Lower leg skin (tissue), 4 donors: Measurements from ENCODE around the gene BBS7. TPM values are rescaled to one million over a fixed set of nuclear protein-coding genes. Genes with fewer than 3 reads are reported as not detected.

Source experiments
- DNase-seq, 2 donors: peaks; one replicate each; pipeline ENCODE4 v3.0.0-alpha.2; 2019; ENCODE audit warnings: low spot score in 2 of 2
- H3K4me3 ChIP-seq: fragments of 200-600 bp; sonication (generic); 2 replicates; pipeline ENCODE4 v1.5.1; 2017; ENCODE audit warnings: mild to moderate bottlenecking, low read depth; ENCODE audit not compliant: poor library complexity, severe bottlenecking
- POLR2A ChIP-seq, 2 donors: fragments of 450-650 bp; IDR thresholded peaks; one replicate each; pipeline ENCODE4 v1.6.1; 2016 to 2017; ENCODE audit warnings: antibody characterized with exemption in 2 of 2, mild to moderate bottlenecking in 1 of 2, moderate library complexity in 1 of 2
- WGBS, 2 donors: methylation state at CpG; one replicate each; pipeline ENCODE4 v1.1.5; 2018; 5-methylcytosine and 5-hydroxymethylcytosine counted together
- intact Hi-C: fragments of 100-400 bp; cut with DNase I; formaldehyde crosslinking; loops from one replicate; pipeline ENCODE4 v1.15.0; 2023; ENCODE audit warnings: low total_unique reads
- total RNA-seq, 4 donors: library from RNA; depleted of rRNA; stranded (reverse); fragments of >200 nt; gene quantifications; one replicate each; pipeline ENCODE4 v1.1.0, GENCODE V29; 2016
- TF ChIP-seq, protein P1 (sequence below), 3 donors: fragments of 450-650 bp; IDR thresholded peaks; one replicate each; pipeline ENCODE4 v1.5.1; 2016; ENCODE audit warnings: antibody characterized with exemption in 3 of 3, mild to moderate bottlenecking in 3 of 3, moderate library complexity in 2 of 3

Gene BBS7
- total RNA-seq, 4 donors from 2014 or later = 11.7 to 19.8 (median 11.9) TPM

DNA sequence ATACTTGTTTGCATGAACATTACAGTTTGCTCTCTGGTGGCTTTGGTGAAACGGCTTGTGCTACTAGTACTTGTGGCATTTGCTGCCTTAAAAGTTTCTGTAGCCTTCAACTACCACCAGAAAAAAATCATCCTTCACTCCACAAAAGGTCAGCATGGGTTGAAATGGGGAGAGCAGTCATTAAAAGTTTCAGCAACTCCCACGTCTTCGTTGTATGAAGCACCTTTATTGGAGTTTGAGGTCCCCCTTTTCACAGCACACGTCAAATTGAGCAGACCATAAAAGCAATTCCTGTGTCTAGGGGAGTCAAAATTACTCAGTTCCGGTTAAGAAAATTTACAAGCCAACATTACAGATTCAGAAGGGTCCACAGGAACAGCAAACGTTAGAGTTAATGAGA, 23.6 kb downstream of the BBS7 start:
- no peak for TF ChIP-seq POLR2A (IDR thresholded peaks at IDR 0.05)
- TF ChIP-seq, protein P1, sequence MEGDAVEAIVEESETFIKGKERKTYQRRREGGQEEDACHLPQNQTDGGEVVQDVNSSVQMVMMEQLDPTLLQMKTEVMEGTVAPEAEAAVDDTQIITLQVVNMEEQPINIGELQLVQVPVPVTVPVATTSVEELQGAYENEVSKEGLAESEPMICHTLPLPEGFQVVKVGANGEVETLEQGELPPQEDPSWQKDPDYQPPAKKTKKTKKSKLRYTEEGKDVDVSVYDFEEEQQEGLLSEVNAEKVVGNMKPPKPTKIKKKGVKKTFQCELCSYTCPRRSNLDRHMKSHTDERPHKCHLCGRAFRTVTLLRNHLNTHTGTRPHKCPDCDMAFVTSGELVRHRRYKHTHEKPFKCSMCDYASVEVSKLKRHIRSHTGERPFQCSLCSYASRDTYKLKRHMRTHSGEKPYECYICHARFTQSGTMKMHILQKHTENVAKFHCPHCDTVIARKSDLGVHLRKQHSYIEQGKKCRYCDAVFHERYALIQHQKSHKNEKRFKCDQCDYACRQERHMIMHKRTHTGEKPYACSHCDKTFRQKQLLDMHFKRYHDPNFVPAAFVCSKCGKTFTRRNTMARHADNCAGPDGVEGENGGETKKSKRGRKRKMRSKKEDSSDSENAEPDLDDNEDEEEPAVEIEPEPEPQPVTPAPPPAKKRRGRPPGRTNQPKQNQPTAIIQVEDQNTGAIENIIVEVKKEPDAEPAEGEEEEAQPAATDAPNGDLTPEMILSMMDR (IDR thresholded peaks at IDR 0.05) = no peak
- no peak for DNase-seq
- intact Hi-C loops = no loop called here
- WGBS, 2 donors = 80 to 86% methylated on average over 6 of the region's 6 CpGs
- H3K4me3 ChIP-seq = no peak overlapping the region

DNA sequence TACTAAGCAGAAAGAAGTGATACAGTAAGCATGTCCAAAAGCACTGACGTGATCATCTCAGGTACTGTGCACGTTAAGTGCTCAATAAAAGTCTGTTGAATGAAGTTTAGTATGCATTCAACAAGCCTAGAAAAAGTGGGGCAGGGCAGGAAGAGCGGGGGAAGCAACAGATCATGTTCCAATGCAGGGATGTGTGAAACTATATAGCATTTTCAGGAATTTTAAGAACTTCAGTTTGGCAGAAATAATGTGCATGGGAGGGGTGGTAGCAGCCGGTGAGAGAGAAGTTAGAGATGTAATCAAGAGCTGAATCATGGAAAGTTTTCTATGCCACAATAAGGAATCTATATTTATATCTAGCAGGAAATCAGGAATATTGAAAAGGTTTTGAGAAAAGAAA, 27.4 kb downstream of the BBS7 start:
- intact Hi-C loops = no loop called here
- no peak overlapping the region for H3K4me3 ChIP-seq
- no peak for TF ChIP-seq POLR2A (IDR thresholded peaks at IDR 0.05)
- TF ChIP-seq, protein P1 (IDR thresholded peaks at IDR 0.05) = no peak
- 91% methylated on average over 4 of the region's 4 CpGs for WGBS, 2 donors
- DNase-seq = no peak

DNA sequence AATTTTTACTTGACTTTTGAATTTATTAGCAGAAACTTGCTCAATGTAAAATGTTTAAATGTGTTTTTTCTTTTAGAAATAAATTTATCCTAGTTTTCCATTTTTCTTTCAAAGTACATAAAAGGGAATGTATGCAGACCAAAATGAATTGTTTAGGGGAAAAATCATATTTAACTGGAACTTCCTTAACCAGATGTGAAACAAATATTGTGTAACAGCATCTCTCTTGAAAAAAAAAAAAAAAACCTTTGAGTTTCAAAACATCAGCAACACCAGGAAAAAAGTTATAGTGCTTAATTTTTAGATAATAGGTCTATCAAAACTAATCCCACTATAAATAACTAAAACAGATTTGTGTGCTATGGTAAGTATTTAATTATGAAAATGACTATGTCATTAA, 32.1 kb downstream of the BBS7 start:
- H3K4me3 ChIP-seq = no peak overlapping the region
- TF ChIP-seq, protein P1 (IDR thresholded peaks at IDR 0.05) = no peak
- no peak for TF ChIP-seq POLR2A (IDR thresholded peaks at IDR 0.05)
- DNase-seq = no peak
- intact Hi-C loops = no loop called here

DNA sequence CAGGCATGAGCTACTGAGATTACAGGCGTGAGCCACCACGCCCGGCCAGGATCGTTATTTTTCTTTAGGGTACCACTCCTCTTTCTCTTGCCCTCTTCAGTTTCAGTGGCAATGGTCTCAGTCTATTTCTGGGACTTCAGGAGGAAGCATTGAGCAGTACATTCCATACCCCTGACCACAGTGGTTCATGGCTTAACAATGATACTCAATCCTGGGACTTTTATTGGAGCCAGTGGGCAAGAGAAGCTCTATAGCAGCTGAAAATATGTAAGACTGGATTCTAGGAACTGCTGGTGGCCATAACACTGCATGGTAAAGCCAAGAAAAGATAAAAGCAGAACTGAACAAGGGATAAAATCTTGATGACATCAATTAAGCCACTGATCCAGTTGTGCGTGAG, 40.8 kb downstream of the BBS7 start:
- 77 to 85% methylated on average over 5 of the region's 5 CpGs for WGBS, 2 donors
- TF ChIP-seq POLR2A (IDR thresholded peaks at IDR 0.05) = no peak
- TF ChIP-seq, protein P1 (IDR thresholded peaks at IDR 0.05) = no peak
- no peak for DNase-seq
- no peak overlapping the region for H3K4me3 ChIP-seq
- intact Hi-C loops = no loop called here

DNA sequence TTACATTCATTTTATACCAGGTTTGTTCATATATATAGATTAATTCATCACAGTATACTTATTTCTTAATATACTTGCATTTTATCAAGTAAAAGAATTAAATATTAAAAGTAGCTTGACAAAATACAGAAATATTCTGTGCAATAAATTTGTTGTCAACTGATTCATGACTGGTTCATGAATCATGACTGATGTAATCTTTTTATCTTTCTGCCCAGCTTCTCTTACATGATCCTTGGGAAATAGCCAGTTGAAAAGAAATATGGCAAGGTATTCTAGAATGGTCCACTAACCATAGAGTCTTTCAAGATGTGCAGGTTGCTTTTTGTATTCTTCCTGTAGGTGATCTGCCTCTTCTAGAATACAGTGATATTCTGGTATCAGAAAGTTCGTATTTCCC, 42.4 kb downstream of the BBS7 start:
- H3K4me3 ChIP-seq = no peak overlapping the region
- DNase-seq = no peak
- intact Hi-C loops = no loop called here
- TF ChIP-seq POLR2A (IDR thresholded peaks at IDR 0.05) = no peak
- TF ChIP-seq, protein P1 (IDR thresholded peaks at IDR 0.05) = no peak
- 96 to 100% methylated on average over 1 of the region's 1 CpG for WGBS, 2 donors

DNA sequence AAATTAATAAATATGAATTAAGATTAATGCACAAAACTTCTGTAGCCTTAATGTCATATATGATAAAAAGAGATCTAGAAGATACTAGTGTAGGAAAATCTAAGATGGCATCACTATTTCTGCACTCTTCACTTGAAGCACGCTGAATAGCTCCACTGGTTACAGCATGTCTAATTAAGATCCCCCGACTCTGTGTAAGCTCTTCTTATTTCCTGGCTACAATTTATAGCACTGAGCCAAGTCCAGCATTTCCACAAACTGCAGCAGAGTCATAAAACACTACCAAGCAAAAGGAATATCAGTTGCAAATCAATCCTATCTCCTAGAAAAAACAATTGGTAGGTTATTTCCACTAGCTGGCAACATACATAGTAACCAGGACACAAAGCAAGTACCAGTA, 45.3 kb downstream of the BBS7 start:
- no peak overlapping the region for H3K4me3 ChIP-seq
- DNase-seq = no peak
- intact Hi-C loops = no loop called here
- 11 to 24% methylated on average over 2 of the region's 2 CpGs for WGBS, 2 donors
- no peak for TF ChIP-seq POLR2A (IDR thresholded peaks at IDR 0.05)
- TF ChIP-seq, protein P1 (IDR thresholded peaks at IDR 0.05) = no peak
